Esophagus mucosa (tissue), 1 donor: ENCODE data around the gene AGO1. TPM values are rescaled to one million over a fixed set of nuclear protein-coding genes. Genes with fewer than 3 reads are reported as not detected.
"Not testable (repeated sequence)": the region's sequence is repeated elsewhere in the genome, so short reads cannot be mapped to it uniquely, and the experiment has no call there.

Experiments
- ATAC-seq: fragments of 200-7000 bp; cut with Tn5 transposase; one replicate; pipeline ENCODE4 v1.9.1; 2020
- total RNA-seq: library from RNA; stranded (reverse); gene quantifications from one replicate; pipeline ENCODE4 v1.2.4, GENCODE V29; 2023
- donor health status: DM: yes; HTN: yes; CAD: no.

AGO1 gene
- total RNA-seq, 1 donor from 2014 or later = 14.8 TPM

- ATAC-seq = no peak
Observed at GRCh38 chr1:35870651-35871309, 12.2 kb upstream of the AGO1 start.

DNA sequence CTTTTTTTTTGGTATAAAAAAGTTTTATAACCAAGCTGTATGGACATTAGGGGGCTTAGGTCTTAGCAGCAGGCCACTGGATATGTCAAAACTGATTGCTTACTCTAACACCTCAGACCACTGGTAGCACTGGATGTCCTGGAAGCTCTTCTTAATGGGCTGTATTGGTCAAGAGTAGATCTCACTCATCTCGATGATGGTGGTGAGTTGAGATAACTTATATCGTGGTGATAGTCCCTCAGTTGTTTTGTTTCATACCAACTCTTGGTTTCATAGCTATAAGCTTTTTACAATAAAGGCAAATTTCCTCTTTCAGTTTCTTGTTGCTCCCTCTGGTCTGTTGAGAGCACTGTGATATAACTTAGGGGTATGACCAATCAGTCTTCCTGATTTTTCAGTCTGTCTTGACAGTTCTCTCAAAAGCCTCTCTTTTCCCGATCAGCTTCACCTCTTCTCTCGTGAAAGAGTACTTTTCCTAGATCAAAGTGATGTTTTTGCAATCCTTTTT, 9.7 kb upstream of the AGO1 start:
- no peak for ATAC-seq

DNA sequence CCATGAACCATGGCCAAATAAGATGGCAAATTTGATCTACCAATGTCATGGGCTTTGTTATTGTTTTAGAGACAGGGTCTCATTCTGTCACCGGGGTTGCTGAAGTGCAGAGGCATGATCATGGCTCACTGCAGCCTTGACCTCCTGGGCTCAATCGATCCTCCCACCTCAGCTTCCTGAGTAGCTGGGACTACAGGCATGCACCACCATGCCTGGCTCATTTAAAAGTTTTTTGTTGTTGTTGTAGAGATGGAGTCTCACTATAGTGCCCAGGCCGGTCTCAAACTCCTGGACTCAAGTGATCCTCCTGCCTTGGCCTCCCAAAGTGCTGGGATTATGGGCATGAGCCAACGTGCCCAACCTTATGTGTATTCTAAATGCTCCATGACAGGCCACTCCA, 8.9 kb upstream of the AGO1 start:
- not testable (repeated sequence) for ATAC-seq

DNA sequence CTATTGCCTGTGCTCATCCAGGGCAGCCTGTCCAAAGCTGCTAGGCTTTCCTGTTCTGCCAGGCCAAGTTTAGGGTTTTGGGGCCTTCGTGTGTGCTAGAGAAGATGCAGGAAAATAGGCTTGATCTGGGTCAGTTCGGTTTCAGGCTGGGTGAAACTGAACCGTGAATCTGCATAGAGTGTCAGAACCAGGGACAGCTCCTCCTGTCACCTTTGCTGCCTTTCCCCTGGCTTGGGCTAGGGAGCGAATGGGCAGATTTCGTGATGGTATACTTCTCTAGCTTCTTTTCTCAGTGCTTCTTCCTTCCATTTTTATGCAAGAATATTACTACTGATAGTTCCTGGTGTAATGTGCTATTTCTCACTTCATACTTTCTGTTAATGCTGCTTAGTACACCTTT, 6.0 kb upstream of the AGO1 start:
- ATAC-seq = no peak

DNA sequence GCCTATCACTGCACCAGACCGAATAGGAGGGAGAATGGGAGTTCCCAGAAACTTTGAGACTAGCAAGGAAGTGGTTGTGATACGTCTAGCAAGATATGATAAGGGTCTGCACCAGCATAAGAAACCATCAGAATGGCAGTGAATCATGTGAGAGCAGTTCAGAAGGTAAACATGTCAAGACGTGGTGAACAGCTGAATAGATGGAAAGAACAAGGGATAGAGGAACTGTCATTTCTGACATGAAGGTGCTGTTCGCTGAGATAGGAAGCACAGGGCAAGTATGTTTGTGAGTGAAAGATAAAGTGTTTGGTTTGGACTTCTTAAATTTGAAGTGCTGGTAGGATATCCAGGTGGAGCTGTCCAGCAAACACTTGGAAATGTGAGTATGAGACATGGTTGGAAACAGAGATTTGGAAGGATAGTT, 1.1 kb upstream of the AGO1 start:
- no peak for ATAC-seq

GRCh38 chr1:35882586-35882944, 444 bp upstream of the AGO1 start:
- ATAC-seq = no peak

GRCh38 chr1:35883635-35884101, 659 bp downstream of the AGO1 start:
- peak; percentile 34 for ATAC-seq

DNA sequence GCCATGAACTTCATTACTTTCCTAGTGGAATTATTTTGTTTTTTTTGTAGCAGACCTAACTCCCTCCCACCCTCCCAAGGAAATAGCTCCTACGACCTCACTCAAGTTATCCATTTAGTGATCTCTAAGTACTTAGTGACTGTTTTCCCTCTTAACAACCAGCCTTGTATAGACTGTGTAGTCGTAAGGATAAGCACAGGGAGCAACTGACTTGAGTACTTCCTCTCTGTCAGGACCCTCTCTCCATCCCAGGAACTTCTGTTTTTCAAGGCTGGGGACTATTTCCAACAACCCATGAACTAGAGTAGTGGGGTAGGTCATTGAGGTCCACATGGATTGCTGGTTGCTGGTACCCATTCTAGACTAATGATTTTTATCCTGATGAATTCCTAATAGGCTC, 1.9 kb downstream of the AGO1 start:
- ATAC-seq = no peak

- ATAC-seq = no peak
Observed at GRCh38 chr1:35885961-35886558, 3.1 kb downstream of the AGO1 start.

- ATAC-seq = no peak
Observed at GRCh38 chr1:35886577-35887431, 3.8 kb downstream of the AGO1 start.

DNA sequence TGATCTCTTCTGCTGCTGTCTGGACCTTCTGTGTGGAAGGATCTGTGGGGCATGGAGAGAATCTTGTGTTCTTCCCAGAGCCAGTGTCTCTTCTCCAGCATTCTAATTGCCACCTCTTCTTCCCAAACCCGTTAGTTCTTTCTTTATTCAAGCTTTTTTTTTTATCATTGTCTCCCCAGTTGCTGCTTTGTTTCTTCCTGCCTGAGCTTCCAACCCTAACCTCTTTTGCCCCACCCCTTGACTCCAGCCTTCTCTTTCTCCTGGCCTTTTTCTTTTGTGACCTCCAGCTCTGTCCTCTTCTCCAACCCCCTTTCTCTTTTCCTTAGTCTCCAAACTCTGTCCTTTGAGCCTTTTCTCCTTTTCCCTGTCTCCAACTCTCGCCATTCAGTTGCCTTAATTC, 4.5 kb downstream of the AGO1 start:
- no peak for ATAC-seq

- ATAC-seq = no peak
Observed at GRCh38 chr1:35888255-35888654, 5.2 kb downstream of the AGO1 start.

GRCh38 chr1:35888981-35889380, 6.0 kb downstream of the AGO1 start:
- not testable (repeated sequence) for ATAC-seq

- peak; percentile 21 for ATAC-seq
Observed at GRCh38 chr1:35893051-35893879, 10.3 kb downstream of the AGO1 start.

DNA sequence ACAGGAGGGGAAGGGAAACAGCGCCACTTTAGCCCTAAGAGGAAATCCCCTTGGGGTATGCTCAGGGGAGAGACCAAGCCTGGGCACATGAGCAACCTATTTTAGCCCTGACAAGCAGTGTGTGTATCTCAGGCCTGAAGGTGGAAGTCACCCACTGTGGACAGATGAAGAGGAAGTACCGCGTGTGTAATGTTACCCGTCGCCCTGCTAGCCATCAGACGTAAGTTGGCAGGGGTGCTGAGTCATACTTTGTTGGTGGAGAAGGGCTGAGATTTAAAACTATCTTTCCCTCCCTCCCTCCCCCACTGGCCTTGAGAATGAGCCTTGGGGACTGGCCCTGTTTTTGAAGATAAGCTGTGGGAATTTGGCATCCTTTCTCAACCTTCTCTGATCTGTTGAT, 11.2 kb downstream of the AGO1 start:
- peak; percentile 54 for ATAC-seq

DNA sequence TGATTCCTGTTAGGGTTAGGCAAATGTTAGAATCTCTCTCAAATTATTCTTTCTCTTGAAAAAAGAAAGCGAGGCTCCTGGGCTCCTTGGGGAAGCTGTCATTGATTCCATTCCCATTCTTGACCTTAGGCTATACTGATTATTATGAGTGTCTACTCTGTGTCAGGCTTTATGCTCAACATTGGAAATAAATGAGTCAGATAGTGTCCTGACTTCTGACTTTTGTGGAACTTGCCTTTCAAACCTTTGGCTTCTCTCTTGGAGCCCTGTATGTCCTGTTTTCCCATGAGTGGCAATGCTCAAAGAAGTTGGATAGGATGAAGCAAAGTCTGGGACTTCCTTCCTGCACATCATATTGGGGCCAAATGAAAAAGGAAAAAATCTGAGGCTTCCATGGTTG, 11.6 kb downstream of the AGO1 start:
- ATAC-seq = no peak

GRCh38 chr1:35899941-35900340, 16.9 kb downstream of the AGO1 start:
- no peak for ATAC-seq

GRCh38 chr1:35901235-35901634, 18.2 kb downstream of the AGO1 start:
- ATAC-seq = no peak

GRCh38 chr1:35902671-35903070, 19.7 kb downstream of the AGO1 start:
- no peak for ATAC-seq

- ATAC-seq = no peak
Observed at GRCh38 chr1:35914717-35915116, 31.7 kb downstream of the AGO1 start.

- ATAC-seq = no peak
Observed at GRCh38 chr1:35915693-35916092, 32.7 kb downstream of the AGO1 start.

- ATAC-seq = no peak
Observed at GRCh38 chr1:35923791-35924221, 40.8 kb downstream of the AGO1 start.

DNA sequence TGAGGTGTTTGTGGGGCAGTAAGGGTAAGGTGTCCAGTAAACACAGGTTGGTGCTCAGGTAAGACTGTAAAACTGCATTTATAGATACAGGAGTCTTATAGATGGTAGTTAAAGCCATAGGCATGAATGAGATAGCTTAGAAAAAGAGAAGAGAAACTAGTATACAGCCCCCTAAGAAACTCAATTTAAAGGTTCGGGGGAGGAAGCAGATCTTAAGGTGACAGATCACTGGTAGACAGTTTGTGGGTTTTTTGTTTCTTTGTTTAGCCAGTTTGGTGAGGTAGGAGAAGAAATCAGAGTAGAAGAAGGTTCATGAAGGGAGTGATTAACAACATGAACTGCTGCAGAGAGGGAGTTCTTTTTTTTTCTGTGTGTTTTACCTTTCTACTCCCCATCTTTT, 41.8 kb downstream of the AGO1 start:
- no peak for ATAC-seq
